ENCODE results near the gene SPSB3. TPM values are rescaled to one million over a fixed set of nuclear protein-coding genes. Genes with fewer than 3 reads are reported as not detected.

SPSB3 gene
- total RNA-seq, 1 donor from 2014 or later, result 48.2 TPM

DNA sequence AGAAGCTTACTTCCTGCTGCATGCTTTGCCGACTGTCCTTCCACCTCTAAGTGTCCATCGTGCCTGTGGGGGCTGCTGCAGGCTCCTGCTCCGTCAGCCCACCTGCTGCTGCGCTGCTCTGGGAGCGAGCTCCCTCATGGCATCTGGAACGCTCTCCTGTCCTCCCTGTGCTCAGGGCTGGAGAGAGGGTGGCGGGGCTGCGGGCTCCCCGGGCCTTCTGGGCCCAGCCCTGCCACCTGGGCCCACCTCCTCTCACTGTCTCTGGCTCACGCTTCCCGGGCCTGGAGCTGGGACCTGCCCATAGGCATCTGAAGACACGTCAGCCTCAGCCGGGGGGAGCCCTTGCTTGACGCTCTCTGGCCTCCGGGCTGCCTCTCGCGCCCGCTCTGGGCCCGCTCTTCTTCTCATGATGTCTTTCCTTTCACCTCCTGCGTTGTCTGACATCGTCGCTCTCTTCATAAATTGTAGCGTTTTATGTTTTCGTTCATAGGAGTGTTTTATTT lies 38.0 kb downstream of the SPSB3 start:
- Histone ChIP-seq H3K27me3 (ENCODE audit: control insufficient read depth, insufficient read depth, low read length) (no peaks in the 10 kb centered on the region), H3K36me3 (ENCODE audit: control insufficient read depth, insufficient read depth, low read length) (peaks cover 27% of the 10 kb centered on the region), H3K4me3 (ENCODE audit: low read depth, low read length) (no peak overlapping the region)
- FAIRE-seq (no peak), DNase-seq (ENCODE audit: low read depth) (no peak)
- TF ChIP-seq, protein P1, sequence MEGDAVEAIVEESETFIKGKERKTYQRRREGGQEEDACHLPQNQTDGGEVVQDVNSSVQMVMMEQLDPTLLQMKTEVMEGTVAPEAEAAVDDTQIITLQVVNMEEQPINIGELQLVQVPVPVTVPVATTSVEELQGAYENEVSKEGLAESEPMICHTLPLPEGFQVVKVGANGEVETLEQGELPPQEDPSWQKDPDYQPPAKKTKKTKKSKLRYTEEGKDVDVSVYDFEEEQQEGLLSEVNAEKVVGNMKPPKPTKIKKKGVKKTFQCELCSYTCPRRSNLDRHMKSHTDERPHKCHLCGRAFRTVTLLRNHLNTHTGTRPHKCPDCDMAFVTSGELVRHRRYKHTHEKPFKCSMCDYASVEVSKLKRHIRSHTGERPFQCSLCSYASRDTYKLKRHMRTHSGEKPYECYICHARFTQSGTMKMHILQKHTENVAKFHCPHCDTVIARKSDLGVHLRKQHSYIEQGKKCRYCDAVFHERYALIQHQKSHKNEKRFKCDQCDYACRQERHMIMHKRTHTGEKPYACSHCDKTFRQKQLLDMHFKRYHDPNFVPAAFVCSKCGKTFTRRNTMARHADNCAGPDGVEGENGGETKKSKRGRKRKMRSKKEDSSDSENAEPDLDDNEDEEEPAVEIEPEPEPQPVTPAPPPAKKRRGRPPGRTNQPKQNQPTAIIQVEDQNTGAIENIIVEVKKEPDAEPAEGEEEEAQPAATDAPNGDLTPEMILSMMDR (IDR thresholded peaks at IDR 0.05; ENCODE audit: insufficient read depth, low read length, severe bottlenecking), result no peak

GRCh38 chr16:1743376-1744337 lies 38.7 kb downstream of the SPSB3 start:
- FAIRE-seq (no peak), DNase-seq (ENCODE audit: low read depth) (no peak)

DNA sequence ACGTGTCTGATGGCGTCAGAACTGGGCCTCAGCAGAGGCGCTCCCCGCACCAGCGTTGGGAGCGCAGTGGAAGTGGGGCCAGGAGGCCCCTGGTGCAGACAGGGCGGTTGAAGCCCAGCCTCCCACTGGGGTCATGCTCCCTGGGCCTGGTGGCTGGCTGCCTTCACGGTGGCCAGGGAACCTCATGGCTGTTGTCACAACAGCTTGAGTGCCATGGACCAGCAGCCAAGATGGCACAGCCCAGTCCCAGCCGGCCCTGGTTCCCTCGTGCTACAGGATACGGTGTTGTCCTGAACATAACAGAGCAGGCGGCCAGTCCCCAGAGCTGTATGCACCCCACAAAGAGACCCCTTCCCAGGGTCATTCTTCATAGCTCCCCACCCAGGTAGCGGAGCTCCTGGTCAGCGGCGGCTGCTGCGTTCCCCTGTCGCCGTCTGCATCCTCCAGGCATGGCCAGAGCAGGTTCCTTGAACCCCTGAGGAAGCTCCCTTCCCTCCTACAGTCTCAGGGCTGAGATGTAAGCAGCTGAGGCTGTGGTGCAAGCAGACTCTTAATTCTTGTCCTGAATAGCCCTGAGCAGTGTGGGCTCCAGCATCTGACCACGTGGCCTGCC lies 40.7 kb downstream of the SPSB3 start:
- no peak for FAIRE-seq
- no peak overlapping the region for H3K4me3 ChIP-seq (ENCODE audit: low read depth, low read length)
- DNase-seq (ENCODE audit: low read depth), result no peak
- no peaks in the 10 kb centered on the region for H3K27me3 ChIP-seq (ENCODE audit: control insufficient read depth, insufficient read depth, low read length)
- TF ChIP-seq, protein P1 (IDR thresholded peaks at IDR 0.05; ENCODE audit: insufficient read depth, low read length, severe bottlenecking), result no peak
- peaks cover 13% of the 10 kb centered on the region for H3K36me3 ChIP-seq (ENCODE audit: control insufficient read depth, insufficient read depth, low read length)

More at GRCh38 chr16:1743376-1744337, 38.7 kb downstream of the SPSB3 start:
- Histone ChIP-seq H3K27me3 (ENCODE audit: control insufficient read depth, insufficient read depth, low read length) (no peaks in the 10 kb centered on the region), H3K36me3 (ENCODE audit: control insufficient read depth, insufficient read depth, low read length) (peaks cover 21% of the 10 kb centered on the region), H3K4me3 (ENCODE audit: low read depth, low read length) (no peak overlapping the region)
- TF ChIP-seq, protein P1 (IDR thresholded peaks at IDR 0.05; ENCODE audit: insufficient read depth, low read length, severe bottlenecking), result no peak

GRCh38 chr16:1740781-1741490 lies 41.4 kb downstream of the SPSB3 start:
- Histone ChIP-seq H3K4me3 (ENCODE audit: low read depth, low read length) (no peak overlapping the region), H3K27me3 (ENCODE audit: control insufficient read depth, insufficient read depth, low read length) (no peaks in the 10 kb centered on the region), H3K36me3 (ENCODE audit: control insufficient read depth, insufficient read depth, low read length) (peaks cover 13% of the 10 kb centered on the region)
- no peak for FAIRE-seq
- DNase-seq (ENCODE audit: low read depth), result no peak
- TF ChIP-seq, protein P1 (IDR thresholded peaks at IDR 0.05; ENCODE audit: insufficient read depth, low read length, severe bottlenecking), result no peak

GRCh38 chr16:1740234-1740633 lies 42.1 kb downstream of the SPSB3 start:
- no peak for FAIRE-seq
- H3K27me3 ChIP-seq (ENCODE audit: control insufficient read depth, insufficient read depth, low read length), result no peaks in the 10 kb centered on the region

More at GRCh38 chr16:1740234-1740633, 42.1 kb downstream of the SPSB3 start:
- DNase-seq (ENCODE audit: low read depth), result no peak
- H3K4me3 ChIP-seq (ENCODE audit: low read depth, low read length), result no peak overlapping the region
- H3K36me3 ChIP-seq (ENCODE audit: control insufficient read depth, insufficient read depth, low read length), result peaks cover 13% of the 10 kb centered on the region
- TF ChIP-seq, protein P1 (IDR thresholded peaks at IDR 0.05; ENCODE audit: insufficient read depth, low read length, severe bottlenecking), result no peak
